Natural killer cell treated with Interleukin-12 subunit alpha and Interleukin-12 subunit beta and Interleukin-15 and Interleukin-18, amount 100 ng/mL, for 72 hours (primary cell): ENCODE data around the gene PCNX1. TPM values are rescaled to one million over a fixed set of nuclear protein-coding genes. Genes with fewer than 3 reads are reported as not detected.
"Not testable (repeated sequence)": the region's sequence is repeated elsewhere in the genome, so short reads cannot be mapped to it uniquely, and the experiment has no call there.

Experiments
- ATAC-seq, 2 donors: fragments of 150-1000 bp; cut with Tn5 transposase in 1 of 2; sonication (Bioruptor Pico), chemical (Tn5 transposase) in 1 of 2; 2 replicates each; pipeline ENCODE4 v1.10.0; 2021
- DNase-seq: peaks from one replicate; pipeline ENCODE4 v3.0.0; 2022; ENCODE audit warnings: low spot score
- H3K27ac Mint-ChIP-seq, 2 donors: 1 replicate in 1 of 2; 2 replicates in 1 of 2; pipeline ENCODE4 v1.8.0; 2022; ENCODE audit warnings: mixed read lengths in 2 of 2, mild to moderate bottlenecking in 1 of 2, moderate library complexity in 1 of 2
- H3K27me3 Mint-ChIP-seq, 2 donors: 1 replicate in 1 of 2; 2 replicates in 1 of 2; pipeline ENCODE4 v1.8.0; 2022; ENCODE audit warnings: mixed read lengths in 2 of 2
- H3K36me3 Mint-ChIP-seq: one replicate; pipeline ENCODE4 v1.8.0; 2022; ENCODE audit warnings: mixed read lengths
- H3K4me1 Mint-ChIP-seq, 2 donors: 1 replicate in 1 of 2; 2 replicates in 1 of 2; pipeline ENCODE4 v1.8.0; 2022; ENCODE audit warnings: low read depth in 2 of 2, mixed read lengths in 2 of 2, mild to moderate bottlenecking in 1 of 2
- H3K4me3 Mint-ChIP-seq: one replicate; pipeline ENCODE4 v1.8.0; 2022; ENCODE audit warnings: mixed read lengths
- H3K9me3 Mint-ChIP-seq: 2 replicates; pipeline ENCODE4 v1.8.0; 2022; ENCODE audit warnings: mixed read lengths
- total RNA-seq, 2 donors: library from RNA; stranded (reverse); gene quantifications; one replicate each; pipeline ENCODE4 v1.2.3, GENCODE V29; 2022

PCNX1 gene
- total RNA-seq, 2 donors from 2014 or later, result 81.7 to 156 TPM

- peaks cover 38% of the 10 kb centered on the region for H3K36me3 Mint-ChIP-seq
- no peaks in the 10 kb centered on the region for H3K4me1 Mint-ChIP-seq
- DNase-seq (no peak), ATAC-seq (no peak)
- peaks cover 10% of the 10 kb centered on the region for H3K9me3 Mint-ChIP-seq
- H3K4me3 Mint-ChIP-seq, result no peak overlapping the region
- H3K27me3 Mint-ChIP-seq, result no peaks in the 10 kb centered on the region
- H3K27ac Mint-ChIP-seq, result no peak overlapping the region
Observed at GRCh38 chr14:71036433-71036832, 129.2 kb downstream of the PCNX1 start.

- peaks cover 21% of the 10 kb centered on the region for H3K36me3 Mint-ChIP-seq
- peaks cover 7 to 14% of the 10 kb centered on the region in 2 donors for H3K4me1 Mint-ChIP-seq
- H3K4me3 Mint-ChIP-seq, result no peak overlapping the region
- H3K27ac Mint-ChIP-seq, result no peak overlapping the region
- no peak for ATAC-seq
- no peak for DNase-seq
- no peaks in the 10 kb centered on the region for H3K9me3 Mint-ChIP-seq
- no peaks in the 10 kb centered on the region for H3K27me3 Mint-ChIP-seq
Observed at GRCh38 chr14:71048393-71048792, 141.1 kb downstream of the PCNX1 start.

- Mint-ChIP-seq H3K4me3 (no peak overlapping the region), H3K36me3 (peaks cover 11% of the 10 kb centered on the region), H3K4me1 (peaks cover 0 to 5% of the 10 kb centered on the region in 2 donors), H3K9me3 (no peaks in the 10 kb centered on the region), H3K27me3 (no peaks in the 10 kb centered on the region), H3K27ac (no peak overlapping the region)
- DNase-seq, result no peak
- no peak for ATAC-seq
Observed at GRCh38 chr14:71049435-71050133, 142.3 kb downstream of the PCNX1 start.

- no peak for DNase-seq
- Mint-ChIP-seq H3K4me3 (no peak overlapping the region), H3K27ac (no peak overlapping the region), H3K9me3 (no peaks in the 10 kb centered on the region), H3K4me1 (peaks cover 0 to 3% of the 10 kb centered on the region in 2 donors), H3K27me3 (no peaks in the 10 kb centered on the region), H3K36me3 (peaks cover 8% of the 10 kb centered on the region)
- no peak for ATAC-seq
Observed at GRCh38 chr14:71050227-71050823, 143.1 kb downstream of the PCNX1 start.

GRCh38 chr14:71054706-71055105, 147.4 kb downstream of the PCNX1 start:
- H3K4me1 Mint-ChIP-seq, result peaks cover 0 to 2% of the 10 kb centered on the region in 2 donors
- H3K27ac Mint-ChIP-seq, result no peak overlapping the region

DNA sequence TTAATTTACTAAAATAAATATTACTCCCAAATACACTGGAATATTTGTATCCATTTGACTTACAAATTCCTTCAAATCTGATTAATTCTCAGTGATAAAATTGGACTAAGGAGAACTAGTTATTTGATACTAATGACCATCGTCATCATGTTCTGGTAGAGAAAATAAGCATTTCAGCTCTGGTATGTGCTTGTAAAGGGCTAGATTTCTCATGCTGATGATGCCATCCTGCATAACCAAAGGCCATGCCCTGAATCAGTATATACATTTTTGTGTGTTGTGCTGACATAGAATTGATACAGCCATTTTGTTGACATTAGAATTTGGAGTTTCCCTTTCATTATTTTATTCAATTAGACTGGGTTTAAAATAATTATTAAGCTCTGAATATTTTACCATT, 148.9 kb downstream of the PCNX1 start:
- no peaks in the 10 kb centered on the region for H3K27me3 Mint-ChIP-seq
- peaks cover 13% of the 10 kb centered on the region for H3K36me3 Mint-ChIP-seq
- DNase-seq, result no peak
- no peak overlapping the region for H3K27ac Mint-ChIP-seq
- peaks cover 2 to 5% of the 10 kb centered on the region in 2 donors for H3K4me1 Mint-ChIP-seq
- H3K4me3 Mint-ChIP-seq, result no peak overlapping the region
- H3K9me3 Mint-ChIP-seq, result no peaks in the 10 kb centered on the region
- ATAC-seq, result no peak

More at GRCh38 chr14:71054706-71055105, 147.4 kb downstream of the PCNX1 start:
- no peaks in the 10 kb centered on the region for H3K27me3 Mint-ChIP-seq
- H3K36me3 Mint-ChIP-seq, result peaks cover 2% of the 10 kb centered on the region
- no peak for DNase-seq
- no peaks in the 10 kb centered on the region for H3K9me3 Mint-ChIP-seq
- no peak for ATAC-seq
- no peak overlapping the region for H3K4me3 Mint-ChIP-seq

GRCh38 chr14:71060274-71060673, 153.0 kb downstream of the PCNX1 start:
- ATAC-seq (no peak), DNase-seq (no peak)
- Mint-ChIP-seq H3K27me3 (no peaks in the 10 kb centered on the region), H3K4me3 (no peak overlapping the region), H3K27ac (peak overlapping the region in 1 of 2 donors; percentile 8), H3K4me1 (peaks cover 8 to 13% of the 10 kb centered on the region in 2 donors), H3K36me3 (peaks cover 34% of the 10 kb centered on the region), H3K9me3 (peaks cover under 1% of the 10 kb centered on the region)

- Mint-ChIP-seq H3K27me3 (no peaks in the 10 kb centered on the region), H3K27ac (no peak overlapping the region), H3K9me3 (peaks cover 4% of the 10 kb centered on the region), H3K36me3 (peaks cover 40% of the 10 kb centered on the region), H3K4me3 (no peak overlapping the region), H3K4me1 (peaks cover 11 to 13% of the 10 kb centered on the region in 2 donors)
- no peak for DNase-seq
- no peak for ATAC-seq
Observed at GRCh38 chr14:71060825-71061455, 153.7 kb downstream of the PCNX1 start.

DNA sequence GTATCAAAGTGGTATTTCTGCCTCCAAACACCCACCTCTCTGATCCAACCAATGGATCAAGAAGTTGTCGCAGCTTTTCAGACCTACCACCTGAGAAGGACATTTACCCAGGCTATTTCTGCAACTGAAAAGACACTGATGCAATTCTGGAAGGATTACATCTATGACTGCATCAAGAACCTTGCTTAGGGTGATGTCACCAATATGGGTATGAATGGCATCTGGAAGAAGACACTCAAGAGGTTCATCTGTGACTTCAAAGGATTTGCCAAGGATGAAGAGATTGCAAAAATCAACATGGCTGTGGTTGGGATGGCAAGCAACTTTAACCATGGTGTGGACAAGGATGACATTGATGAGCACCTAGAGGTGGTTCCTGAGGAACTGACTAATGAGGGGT, 154.2 kb downstream of the PCNX1 start:
- Mint-ChIP-seq H3K27ac (peak overlapping the region; percentile 17 to 19), H3K4me1 (peaks cover 13 to 16% of the 10 kb centered on the region in 2 donors), H3K4me3 (no peak overlapping the region), H3K36me3 (peaks cover 46% of the 10 kb centered on the region), H3K9me3 (peaks cover 4% of the 10 kb centered on the region), H3K27me3 (no peaks in the 10 kb centered on the region)
- ATAC-seq (no peak), DNase-seq (no peak)

DNA sequence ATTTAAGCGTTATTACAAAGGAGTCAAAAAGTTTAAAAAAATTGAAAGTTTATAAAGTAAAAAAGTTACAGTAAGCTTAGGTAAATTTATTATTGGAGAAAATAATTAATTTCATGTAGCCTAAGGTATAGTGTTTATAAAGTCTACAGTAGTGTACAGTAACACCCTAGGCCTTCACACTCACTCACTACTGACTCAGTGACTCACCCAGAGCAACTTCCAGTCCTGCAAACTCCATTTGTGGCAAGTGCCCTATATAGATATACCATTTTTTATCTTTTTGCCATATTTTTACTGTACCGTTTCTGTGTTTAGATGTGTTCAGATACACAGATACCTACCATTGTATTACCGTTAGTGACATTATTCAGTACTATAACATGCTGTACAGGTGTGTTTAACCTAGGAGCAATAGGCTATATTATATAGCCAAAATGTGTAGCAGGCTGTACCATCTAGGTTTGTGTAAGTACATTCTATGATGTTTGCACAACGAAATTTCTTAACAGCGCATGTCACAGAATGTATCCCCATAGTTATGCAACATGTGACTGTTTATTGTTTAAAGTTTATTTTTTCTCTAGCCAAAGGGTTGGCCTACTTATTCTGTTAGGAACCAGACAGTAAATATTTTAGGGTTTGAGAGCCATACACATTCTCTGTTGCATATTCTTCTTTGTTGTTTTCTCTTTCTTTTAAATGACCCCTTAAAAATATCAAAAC, 155.5 kb downstream of the PCNX1 start:
- Mint-ChIP-seq H3K27ac (no peak overlapping the region), H3K4me3 (no peak overlapping the region), H3K4me1 (peaks cover 17 to 22% of the 10 kb centered on the region in 2 donors), H3K27me3 (no peaks in the 10 kb centered on the region), H3K36me3 (peaks cover 53% of the 10 kb centered on the region), H3K9me3 (peaks cover 4% of the 10 kb centered on the region)
- ATAC-seq (no peak), DNase-seq (no peak)

DNA sequence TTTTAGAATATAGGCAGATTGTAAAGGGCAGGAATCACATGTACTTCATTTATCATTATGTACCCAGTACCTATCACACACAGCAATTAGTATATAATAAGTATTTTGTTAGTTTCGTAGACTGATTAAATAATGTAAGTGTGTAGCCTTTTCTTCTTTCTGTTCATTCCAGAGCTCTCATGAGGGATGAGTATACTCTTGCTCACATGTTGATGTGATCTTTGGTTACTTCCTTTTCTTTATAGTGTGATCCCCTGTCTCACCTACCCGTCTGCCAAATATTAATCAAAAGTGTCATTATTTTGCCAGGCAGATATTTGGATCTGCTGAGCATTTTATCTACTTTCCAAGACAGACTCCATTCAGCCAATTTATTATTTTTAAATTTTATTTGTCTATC, 156.1 kb downstream of the PCNX1 start:
- ATAC-seq (no peak), DNase-seq (no peak)
- peaks cover 18 to 22% of the 10 kb centered on the region in 2 donors for H3K4me1 Mint-ChIP-seq
- no peak overlapping the region for H3K27ac Mint-ChIP-seq
- no peaks in the 10 kb centered on the region for H3K27me3 Mint-ChIP-seq
- H3K4me3 Mint-ChIP-seq, result no peak overlapping the region
- peaks cover 4% of the 10 kb centered on the region for H3K9me3 Mint-ChIP-seq
- peaks cover 54% of the 10 kb centered on the region for H3K36me3 Mint-ChIP-seq

- not testable (repeated sequence) for H3K27me3 Mint-ChIP-seq, ATAC-seq, H3K27ac Mint-ChIP-seq, DNase-seq, H3K9me3 Mint-ChIP-seq, H3K4me3 Mint-ChIP-seq
- Mint-ChIP-seq H3K4me1 (peaks cover 16 to 22% of the 10 kb centered on the region in 2 donors), H3K36me3 (peaks cover 51% of the 10 kb centered on the region)
Observed at GRCh38 chr14:71064747-71065146, 157.5 kb downstream of the PCNX1 start.

- H3K4me1 Mint-ChIP-seq, result peaks cover 15 to 27% of the 10 kb centered on the region in 2 donors
Observed at GRCh38 chr14:71070169-71070568, 162.9 kb downstream of the PCNX1 start.

More at GRCh38 chr14:71070169-71070568, 162.9 kb downstream of the PCNX1 start:
- Mint-ChIP-seq H3K27me3 (no peaks in the 10 kb centered on the region), H3K36me3 (peaks cover 33% of the 10 kb centered on the region), H3K27ac (no peak overlapping the region), H3K4me3 (no peak overlapping the region), H3K9me3 (peaks cover 4% of the 10 kb centered on the region)
- ATAC-seq, result no peak
- no peak for DNase-seq
